ENCODE measurements around the gene ZNF282.
"Not testable (repeated sequence)": the region's sequence is repeated elsewhere in the genome, so short reads cannot be mapped to it uniquely, and the experiment has no call there.

The ZNF282 gene

GRCh38 chr7:149261829-149262617 lies 66.7 kb downstream of the ZNF282 start, which contains the start of gene ZNF783:
ZNF783 (plus strand) TSS chr7:149262196; CDS start chr7:149262334, 138 bp downstream.
- Histone ChIP-seq H3K27ac (ENCODE audit: low read length) (no peak within 1 kb of the TSS), H3K4me3 (ENCODE audit: low read length) (peak within 1 kb of the TSS; percentile 69), H3K9ac (ENCODE audit: low read length) (peak within 1 kb of the TSS; percentile 63)

GRCh38 chr7:149266451-149266850 lies 71.1 kb downstream of the ZNF282 start:
- Histone ChIP-seq H3K9ac (ENCODE audit: low read length) (no peak overlapping the region), H3K27me3 (ENCODE audit: control insufficient read depth, insufficient read depth, low read length) (peaks cover 4% of the 10 kb centered on the region), H3K9me3 (ENCODE audit: control insufficient read depth, low read depth, low read length) (no peaks in the 10 kb centered on the region), H3K36me3 (ENCODE audit: control insufficient read depth, low read depth, low read length) (peaks cover 32% of the 10 kb centered on the region), H3K4me1 (ENCODE audit: control insufficient read depth, low read depth, low read length) (no peaks in the 10 kb centered on the region), H3K27ac (ENCODE audit: low read length) (no peak overlapping the region), H3K4me3 (ENCODE audit: low read length) (no peak overlapping the region)

More at GRCh38 chr7:149261829-149262617, 66.7 kb downstream of the ZNF282 start, which contains the start of gene ZNF783:
- peaks cover 12% of the 10 kb centered on the region for H3K27me3 ChIP-seq (ENCODE audit: control insufficient read depth, insufficient read depth, low read length)
- peaks cover 14% of the 10 kb centered on the region for H3K36me3 ChIP-seq (ENCODE audit: control insufficient read depth, low read depth, low read length)
- H3K9me3 ChIP-seq (ENCODE audit: control insufficient read depth, low read depth, low read length), result no peaks in the 10 kb centered on the region
- no peaks in the 10 kb centered on the region for H3K4me1 ChIP-seq (ENCODE audit: control insufficient read depth, low read depth, low read length)

- Histone ChIP-seq H3K27me3 (ENCODE audit: control insufficient read depth, insufficient read depth, low read length) (no peaks in the 10 kb centered on the region), H3K9me3 (ENCODE audit: control insufficient read depth, low read depth, low read length) (no peaks in the 10 kb centered on the region), H3K36me3 (ENCODE audit: control insufficient read depth, low read depth, low read length) (peaks cover 32% of the 10 kb centered on the region), H3K27ac (ENCODE audit: low read length) (no peak overlapping the region), H3K4me3 (ENCODE audit: low read length) (no peak overlapping the region), H3K4me1 (ENCODE audit: control insufficient read depth, low read depth, low read length) (no peaks in the 10 kb centered on the region), H3K9ac (ENCODE audit: low read length) (no peak overlapping the region)
These were observed 72.4 kb downstream of the ZNF282 start for GRCh38 chr7:149267733-149268132.

- not testable (repeated sequence) for H3K36me3 ChIP-seq (ENCODE audit: control insufficient read depth, low read depth, low read length); H3K27ac ChIP-seq (ENCODE audit: low read length)
These were observed 79.1 kb downstream of the ZNF282 start for GRCh38 chr7:149274424-149274823.

More at GRCh38 chr7:149274424-149274823, 79.1 kb downstream of the ZNF282 start:
- H3K9me3 ChIP-seq (ENCODE audit: control insufficient read depth, low read depth, low read length); H3K27me3 ChIP-seq (ENCODE audit: control insufficient read depth, insufficient read depth, low read length); H3K4me3 ChIP-seq (ENCODE audit: low read length); H3K9ac ChIP-seq (ENCODE audit: low read length); H3K4me1 ChIP-seq (ENCODE audit: control insufficient read depth, low read depth, low read length): not testable (repeated sequence)
